Kidney capillary endothelial cell (primary cell): Measurements from ENCODE around the gene TTC29.
"Not testable (repeated sequence)": the region's sequence is repeated elsewhere in the genome, so short reads cannot be mapped to it uniquely, and the experiment has no call there.

Experiments used
- DNase-seq: peaks from one replicate; pipeline ENCODE4 v3.0.0-alpha.2; 2018; ENCODE audit warnings: low spot score

Gene TTC29

DNA sequence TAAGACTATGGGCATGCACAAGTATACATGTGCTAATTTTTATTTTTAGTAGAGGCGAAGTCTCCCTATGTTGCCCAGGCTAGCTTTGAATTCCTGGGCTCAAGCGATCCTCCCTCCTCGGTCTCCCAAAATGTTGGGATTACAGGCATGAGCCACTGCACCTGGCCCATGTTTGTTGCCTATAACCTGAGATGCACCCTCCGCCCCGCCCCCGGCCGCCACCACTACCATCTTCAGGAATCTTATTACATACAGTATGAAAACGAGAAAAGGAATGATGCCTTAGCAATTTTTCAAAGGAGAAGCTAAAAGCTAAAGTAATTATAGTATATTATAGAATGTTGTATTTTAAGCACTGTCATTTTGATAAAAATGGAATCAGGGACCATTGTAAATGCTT, 245.8 kb downstream of the TTC29 start:
- DNase-seq = no peak

DNA sequence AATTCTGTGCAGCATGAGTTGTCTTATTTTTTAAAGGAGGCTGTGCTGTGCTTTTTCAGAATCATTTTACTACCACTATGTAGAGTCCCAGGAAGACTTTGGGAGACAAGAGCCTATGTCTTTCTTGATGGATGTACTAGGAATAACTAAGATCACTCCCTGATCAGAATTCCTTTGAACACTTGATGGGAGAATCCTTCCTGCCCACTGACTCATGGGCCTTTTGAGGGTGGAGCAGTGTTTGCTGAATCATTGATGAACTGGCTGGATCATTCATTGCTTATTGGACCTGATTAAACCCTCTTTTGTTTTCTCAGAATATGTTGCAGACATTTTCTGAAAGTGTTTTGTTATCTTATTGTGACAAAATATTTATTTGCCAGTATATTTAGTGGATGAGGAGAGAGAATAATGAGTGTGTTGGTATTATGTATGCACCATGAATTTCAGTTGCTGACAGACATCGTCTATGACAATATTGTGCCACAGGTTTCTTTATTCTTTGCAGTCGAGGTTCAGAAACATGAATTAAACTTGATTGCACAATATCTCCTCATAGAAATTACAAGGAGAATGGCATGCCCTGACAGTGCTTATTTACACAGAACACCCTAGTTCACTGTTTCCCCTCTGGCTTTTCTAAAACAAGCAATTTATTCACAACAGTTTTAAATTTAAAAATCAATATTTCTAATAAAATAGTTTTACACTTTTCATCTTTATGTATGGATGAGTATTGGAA, 270.7 kb downstream of the TTC29 start:
- DNase-seq = no peak

DNA sequence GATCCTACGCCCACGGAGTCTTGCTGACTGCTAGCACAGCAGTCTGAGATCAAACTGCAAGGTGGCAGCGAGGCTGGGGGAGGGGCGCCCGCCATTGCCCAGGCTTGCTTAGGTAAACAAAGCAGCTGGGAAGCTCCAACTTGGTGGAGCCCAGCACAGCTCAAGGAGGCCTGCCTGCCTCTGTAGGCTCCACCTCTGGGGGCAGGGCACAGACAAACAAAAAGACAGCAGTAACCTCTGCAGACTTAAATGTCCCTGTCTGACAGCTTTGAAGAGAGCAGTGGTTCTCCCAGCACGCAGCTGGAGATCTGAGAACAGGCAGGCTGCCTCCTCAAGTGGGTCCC, 281.7 kb downstream of the TTC29 start:
- DNase-seq = not testable (repeated sequence)

DNA sequence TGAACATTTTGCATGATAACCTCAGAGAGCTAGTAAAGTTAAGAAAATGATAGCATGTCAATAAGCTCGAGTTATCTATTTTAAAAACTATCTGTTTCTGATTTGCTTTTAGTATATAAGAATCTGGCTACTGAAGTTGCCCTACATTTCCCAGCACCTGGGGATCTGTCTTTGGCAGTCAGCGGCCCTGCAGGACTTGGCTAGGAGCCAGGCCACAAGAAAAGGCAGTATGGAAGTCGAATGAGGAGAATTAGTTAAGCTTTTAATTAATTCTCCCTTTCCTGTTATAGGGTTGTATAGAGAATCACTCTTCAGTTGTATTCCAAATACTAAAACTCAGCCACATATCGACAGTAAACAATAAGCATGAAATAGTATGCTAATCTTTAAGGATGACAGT, 284.3 kb downstream of the TTC29 start:
- DNase-seq = no peak
